HepG2 (cell line): ENCODE data around the gene DOHH. TPM values are rescaled to one million over a fixed set of nuclear protein-coding genes. Genes with fewer than 3 reads are reported as not detected.

ENCODE experiments used
- ATF6 ChIP-seq: sonication (generic); formaldehyde crosslinking; conservative IDR thresholded peaks from 2 replicates; pipeline ENCODE4 v1.4.0; 2020; ENCODE audit warnings: missing genetic modification reagents
- BORCS8-MEF2B ChIP-seq: sonication (generic); formaldehyde crosslinking; IDR thresholded peaks from 2 replicates; pipeline ENCODE4 v1.8.0; 2022; ENCODE audit warnings: mild to moderate bottlenecking, missing genetic modification reagents
- CENPT ChIP-seq: sonication (generic); formaldehyde crosslinking; IDR thresholded peaks from 2 replicates; pipeline ENCODE4 v1.8.0; 2022; ENCODE audit warnings: low read depth, mild to moderate bottlenecking, moderate library complexity, missing genetic modification reagents
- E2F1 ChIP-seq: sonication (generic); formaldehyde crosslinking; IDR thresholded peaks from 2 replicates; pipeline ENCODE4 v1.5.0; 2020; ENCODE audit warnings: missing genetic modification reagents
- HIVEP1 ChIP-seq: sonication (generic); formaldehyde crosslinking; IDR thresholded peaks from 2 replicates; pipeline ENCODE4 v1.4.0; 2020; ENCODE audit warnings: mild to moderate bottlenecking, missing genetic modification reagents
- HMGXB4 ChIP-seq, 2 experiments: sonication (generic) in 1 of 2; formaldehyde crosslinking in 1 of 2; IDR thresholded peaks; 2 replicates each; pipeline versions ENCODE4 v1.4.0 to v1.6.1; 2018 to 2020; ENCODE audit warnings: missing genetic modification reagents in 2 of 2, borderline replicate concordance in 1 of 2, low read depth in 1 of 2, mild to moderate bottlenecking in 1 of 2, missing biosample characterization in 1 of 2
- RARA ChIP-seq: IDR thresholded peaks from 2 replicates; pipeline ENCODE4 v1.6.1; 2016; ENCODE audit warnings: missing genetic modification reagents, missing compliant biosample characterization
- RARG ChIP-seq: sonication (generic); formaldehyde crosslinking; IDR thresholded peaks from 2 replicates; pipeline ENCODE4 v1.4.0; 2020; ENCODE audit warnings: low read depth, mild to moderate bottlenecking, missing genetic modification reagents
- RBM22 ChIP-seq: fragments of 200-400 bp; formaldehyde crosslinking; optimal IDR thresholded peaks from 2 replicates; pipeline ENCODE3; 2017; ENCODE audit warnings: mild to moderate bottlenecking, low read length, moderate library complexity
- RCOR2 ChIP-seq: IDR thresholded peaks from 2 replicates; pipeline ENCODE4 v1.6.1; 2016; ENCODE audit warnings: missing biosample characterization, missing genetic modification reagents
- SIX4 ChIP-seq: sonication (generic); formaldehyde crosslinking; IDR thresholded peaks from 2 replicates; pipeline ENCODE4 v1.4.0; 2020; ENCODE audit warnings: missing genetic modification reagents
- SNAPC5 ChIP-seq: sonication (generic); formaldehyde crosslinking; IDR thresholded peaks from 2 replicates; pipeline ENCODE4 v1.8.1; 2023; ENCODE audit warnings: mild to moderate bottlenecking, missing genetic modification reagents, borderline replicate concordance
- ZBTB44 ChIP-seq: sonication (generic); formaldehyde crosslinking; IDR thresholded peaks from 2 replicates; pipeline ENCODE4 v1.4.0; 2020; ENCODE audit warnings: missing genetic modification reagents
- ZFP1 ChIP-seq: IDR thresholded peaks from 2 replicates; pipeline ENCODE4 v1.6.1; 2016
- ZFP62 ChIP-seq: sonication (generic); formaldehyde crosslinking; IDR thresholded peaks from 2 replicates; pipeline ENCODE4 v1.4.0; 2020; ENCODE audit warnings: missing genetic modification reagents
- ZNF160 ChIP-seq: sonication (generic); formaldehyde crosslinking; IDR thresholded peaks from 2 replicates; pipeline ENCODE4 v1.8.0; 2022; ENCODE audit warnings: mild to moderate bottlenecking, inconsistent platforms, missing genetic modification reagents
- ZNF24 ChIP-seq: fragments of 450-650 bp; IDR thresholded peaks from 2 replicates; pipeline ENCODE4 v1.6.1; 2017; ENCODE audit warnings: antibody characterized with exemption, mild to moderate bottlenecking
- ZNF260 ChIP-seq: sonication (generic); formaldehyde crosslinking; IDR thresholded peaks from 2 replicates; pipeline ENCODE4 v1.4.0; 2020; ENCODE audit warnings: missing genetic modification reagents, low read depth, mild to moderate bottlenecking, borderline replicate concordance
- ZNF350 ChIP-seq: sonication (generic); formaldehyde crosslinking; IDR thresholded peaks from 2 replicates; pipeline ENCODE4 v1.4.0; 2020; ENCODE audit warnings: mild to moderate bottlenecking, low read depth, missing genetic modification reagents, borderline replicate concordance
- ZNF564 ChIP-seq: sonication (generic); formaldehyde crosslinking; IDR thresholded peaks from 2 replicates; pipeline ENCODE4 v1.8.1; 2023; ENCODE audit warnings: mild to moderate bottlenecking, missing genetic modification reagents
- ZNF619 ChIP-seq: sonication (generic); formaldehyde crosslinking; IDR thresholded peaks from 2 replicates; pipeline ENCODE4 v1.4.0; 2020; ENCODE audit warnings: mild to moderate bottlenecking, missing genetic modification reagents
- ZNF75D ChIP-seq: sonication (generic); formaldehyde crosslinking; IDR thresholded peaks from 2 replicates; pipeline ENCODE4 v1.8.1; 2023; ENCODE audit warnings: missing genetic modification reagents, mild to moderate bottlenecking, borderline replicate concordance
- ZNF792 ChIP-seq: IDR thresholded peaks from 2 replicates; pipeline ENCODE4 v1.6.1; 2016
- ZSCAN12 ChIP-seq: sonication (generic); formaldehyde crosslinking; IDR thresholded peaks from 2 replicates; pipeline ENCODE4 v1.9.0; 2021; ENCODE audit warnings: mild to moderate bottlenecking, missing genetic modification reagents
- polyA plus RNA-seq, 8 experiments: library from polyadenylated mRNA; depleted of rRNA in 3 of 8; stranded (reverse) in 7 of 8; unstranded in 1 of 8; fragments of >200 nt; fragmentation: Illumina TruSeq in 4 of 8; extraction: Trizol in 4 of 8; gene quantifications; 2 replicates each; pipeline versions ENCODE4 v1.2.1 to v1.2.3, GENCODE V29; 2011 to 2016; ENCODE audit warnings: low read depth in 4 of 8, missing spikeins in 1 of 8, mixed read lengths in 1 of 8; ENCODE audit not compliant: insufficient read depth in 1 of 8
- total RNA-seq, 5 experiments: library from RNA; depleted of rRNA; stranded (reverse); fragments of >200 nt; fragmentation: Illumina TruSeq; extraction: Trizol; gene quantifications; 2 replicates each; pipeline ENCODE4 v1.2.3, GENCODE V29; 2016; ENCODE audit warnings: low read depth in 1 of 5

Gene DOHH
- total and polyA plus RNA-seq, 2 of the 13 experiments (the other 11 are each of a cell fraction or from before 2014, with no cell fraction given) = 3.5 to 13.7 TPM

- TF ChIP-seq ATF6 (CRISPR knock-in tag) (no peak), ZNF350 (CRISPR knock-in tag) (no peak), ZNF564 (CRISPR knock-in tag) (no peak), BORCS8-MEF2B (CRISPR knock-in tag) (peak; percentile 47; the same call in 1 of the 2 replicates), ZNF619 (CRISPR knock-in tag) (no peak), RBM22 (peak; percentile 24), RCOR2 (no peak), ZNF75D (CRISPR knock-in tag) (no peak), ZFP1 (CRISPR knock-in tag) (no peak), E2F1 (CRISPR knock-in tag) (no peak), RARA (CRISPR knock-in tag) (no peak), SNAPC5 (CRISPR knock-in tag) (no peak), ZNF260 (CRISPR knock-in tag) (no peak), ZNF792 (CRISPR knock-in tag) (no peak), ZNF160 (CRISPR knock-in tag) (no peak), RARG (CRISPR knock-in tag) (no peak), CENPT (CRISPR knock-in tag) (0 out of 2 replicates have a peak, but pooled peaks have one; percentile 34), ZFP62 (CRISPR knock-in tag) (no peak), ZNF24 (no peak), ZBTB44 (no peak), HMGXB4 (CRISPR knock-in tag; IDR thresholded peaks at IDR 0.05; ENCODE audit: borderline replicate concordance in 1 of 2, low read depth in 1 of 2) (peak in 1 of 2 experiments; percentile 54; a peak in 1 of 4 replicates), SIX4 (CRISPR knock-in tag) (no peak), HIVEP1 (CRISPR knock-in tag) (no peak), ZSCAN12 (CRISPR knock-in tag) (no peak)
These were observed 44.5 kb upstream of the DOHH start (continued) for GRCh38 chr19:3544742-3545668.
